Measurements from ENCODE around the gene TMEM131.

DNA sequence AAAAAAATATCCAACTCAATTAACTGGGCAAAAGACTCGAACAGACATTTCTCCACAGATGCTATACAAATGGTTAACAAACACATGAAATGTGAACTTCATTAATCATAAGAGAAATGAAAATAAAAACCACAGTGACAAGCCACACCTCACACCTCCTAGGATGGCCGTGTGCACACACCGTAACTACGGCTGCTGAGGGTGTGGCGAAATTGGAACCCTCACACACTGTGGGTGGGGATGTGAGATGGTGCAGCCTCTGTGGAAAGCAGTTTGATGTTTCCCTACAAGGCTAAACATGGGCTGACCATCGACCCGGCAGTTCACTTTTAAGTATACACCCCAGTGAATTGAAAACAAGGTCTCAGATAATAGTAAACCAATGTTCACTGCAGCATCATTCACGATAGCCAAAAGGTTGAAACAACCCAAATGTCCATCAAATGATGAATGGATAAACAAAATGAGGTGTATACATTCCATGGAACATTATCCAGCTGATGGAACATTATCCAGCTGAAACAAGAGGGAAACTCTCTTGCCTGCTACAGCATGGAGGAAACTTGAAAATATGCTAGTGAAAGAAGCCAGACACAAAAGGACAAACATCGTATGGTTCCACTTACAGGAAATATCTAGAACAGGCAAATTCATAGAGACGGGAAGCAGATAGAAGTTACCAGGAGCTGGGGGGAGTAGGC is 250.1 kb downstream of the TMEM131 start:
- TF ChIP-seq POLR2A (IDR thresholded peaks at IDR 0.05) (no peak), POLR2AphosphoS5 (IDR thresholded peaks at IDR 0.05; ENCODE audit: insufficient read depth in 1 of 2, low read depth in 1 of 2) (no peak)
- TF ChIP-seq, protein P1, sequence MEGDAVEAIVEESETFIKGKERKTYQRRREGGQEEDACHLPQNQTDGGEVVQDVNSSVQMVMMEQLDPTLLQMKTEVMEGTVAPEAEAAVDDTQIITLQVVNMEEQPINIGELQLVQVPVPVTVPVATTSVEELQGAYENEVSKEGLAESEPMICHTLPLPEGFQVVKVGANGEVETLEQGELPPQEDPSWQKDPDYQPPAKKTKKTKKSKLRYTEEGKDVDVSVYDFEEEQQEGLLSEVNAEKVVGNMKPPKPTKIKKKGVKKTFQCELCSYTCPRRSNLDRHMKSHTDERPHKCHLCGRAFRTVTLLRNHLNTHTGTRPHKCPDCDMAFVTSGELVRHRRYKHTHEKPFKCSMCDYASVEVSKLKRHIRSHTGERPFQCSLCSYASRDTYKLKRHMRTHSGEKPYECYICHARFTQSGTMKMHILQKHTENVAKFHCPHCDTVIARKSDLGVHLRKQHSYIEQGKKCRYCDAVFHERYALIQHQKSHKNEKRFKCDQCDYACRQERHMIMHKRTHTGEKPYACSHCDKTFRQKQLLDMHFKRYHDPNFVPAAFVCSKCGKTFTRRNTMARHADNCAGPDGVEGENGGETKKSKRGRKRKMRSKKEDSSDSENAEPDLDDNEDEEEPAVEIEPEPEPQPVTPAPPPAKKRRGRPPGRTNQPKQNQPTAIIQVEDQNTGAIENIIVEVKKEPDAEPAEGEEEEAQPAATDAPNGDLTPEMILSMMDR (IDR thresholded peaks at IDR 0.05), result no peak

All from vagina (tissue), 2 donors.